Effector memory CD4-positive, alpha-beta T cell (primary cell): ENCODE results near the gene FAM107B.

ENCODE experiments used
- DNase-seq, 3 donors: peaks; one replicate each; pipeline ENCODE4 v3.0.0-alpha.2; 2020
- H3K27ac ChIP-seq: 2 replicates; pipeline ENCODE4 v1.7.0; 2013; ENCODE audit warnings: mild to moderate bottlenecking, low read length, moderate library complexity; ENCODE audit not compliant: insufficient read depth, poor library complexity, severe bottlenecking
- H3K27me3 ChIP-seq: replicated peaks from 2 replicates; pipeline ENCODE4 v1.7.0; 2013; ENCODE audit warnings: mild to moderate bottlenecking, low read length; ENCODE audit not compliant: insufficient read depth, control insufficient read depth, poor library complexity, severe bottlenecking
- H3K36me3 ChIP-seq: 2 replicates; pipeline ENCODE4 v1.7.0; 2013; ENCODE audit warnings: mild to moderate bottlenecking, low read length, moderate library complexity; ENCODE audit not compliant: control insufficient read depth, insufficient read depth
- H3K4me1 ChIP-seq: 2 replicates; pipeline ENCODE4 v1.7.0; 2013; ENCODE audit warnings: low read length, mild to moderate bottlenecking; ENCODE audit not compliant: control insufficient read depth, insufficient read depth, poor library complexity, severe bottlenecking
- H3K4me3 ChIP-seq: 2 replicates; pipeline ENCODE4 v1.7.0; 2013; ENCODE audit warnings: low read length, low read depth, mild to moderate bottlenecking; ENCODE audit not compliant: insufficient read depth, poor library complexity, severe bottlenecking
- H3K9me3 ChIP-seq: 2 replicates; pipeline ENCODE4 v1.7.0; 2013; ENCODE audit warnings: mild to moderate bottlenecking, low read length, moderate library complexity; ENCODE audit not compliant: control insufficient read depth

FAM107B gene

GRCh38 chr10:14523286-14523685, 251.4 kb downstream of the FAM107B start:
- DNase-seq, result no peak
- peaks cover 67% of the 10 kb centered on the region for H3K36me3 ChIP-seq
- H3K4me1 ChIP-seq, result peaks cover 5% of the 10 kb centered on the region
- no peak overlapping the region for H3K4me3 ChIP-seq
- H3K27ac ChIP-seq, result no peak overlapping the region
- H3K9me3 ChIP-seq, result no peaks in the 10 kb centered on the region
- no peaks in the 10 kb centered on the region for H3K27me3 ChIP-seq

GRCh38 chr10:14519785-14520184, 254.9 kb downstream of the FAM107B start:
- Histone ChIP-seq H3K27ac (no peak overlapping the region), H3K4me1 (no peaks in the 10 kb centered on the region), H3K36me3 (peaks cover 52% of the 10 kb centered on the region), H3K9me3 (no peaks in the 10 kb centered on the region), H3K4me3 (no peak overlapping the region), H3K27me3 (no peaks in the 10 kb centered on the region)
- DNase-seq, result no peak

DNA sequence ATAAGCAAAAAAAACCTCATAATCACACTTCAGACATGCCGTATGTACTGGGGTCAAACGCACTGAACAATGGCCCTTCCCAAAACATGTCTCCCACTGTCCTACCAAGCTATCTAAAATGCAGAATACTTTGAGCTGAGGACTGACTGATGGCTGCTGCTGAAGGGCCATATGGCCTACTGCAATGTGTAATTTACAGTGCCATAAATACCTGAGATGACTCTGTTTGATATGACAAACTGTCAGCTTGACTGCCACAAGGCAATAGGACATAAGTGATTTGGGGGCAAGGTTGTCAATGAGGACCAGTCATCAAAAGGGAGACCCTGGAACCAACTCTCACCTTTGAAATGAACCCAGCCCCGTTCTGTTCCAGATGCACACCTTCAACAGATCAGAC, 256.5 kb downstream of the FAM107B start:
- Histone ChIP-seq H3K9me3 (no peaks in the 10 kb centered on the region), H3K4me1 (no peaks in the 10 kb centered on the region), H3K27me3 (no peaks in the 10 kb centered on the region), H3K4me3 (no peak overlapping the region), H3K36me3 (peaks cover 49% of the 10 kb centered on the region), H3K27ac (no peak overlapping the region)
- DNase-seq, result no peak

- Histone ChIP-seq H3K4me3 (no peak overlapping the region), H3K4me1 (peaks cover under 1% of the 10 kb centered on the region), H3K9me3 (no peaks in the 10 kb centered on the region), H3K27ac (peak overlapping the region; percentile 3), H3K27me3 (no peaks in the 10 kb centered on the region), H3K36me3 (peaks cover 35% of the 10 kb centered on the region)
- DNase-seq, result no peak
These were observed 261.6 kb downstream of the FAM107B start for GRCh38 chr10:14513123-14513522.

DNA sequence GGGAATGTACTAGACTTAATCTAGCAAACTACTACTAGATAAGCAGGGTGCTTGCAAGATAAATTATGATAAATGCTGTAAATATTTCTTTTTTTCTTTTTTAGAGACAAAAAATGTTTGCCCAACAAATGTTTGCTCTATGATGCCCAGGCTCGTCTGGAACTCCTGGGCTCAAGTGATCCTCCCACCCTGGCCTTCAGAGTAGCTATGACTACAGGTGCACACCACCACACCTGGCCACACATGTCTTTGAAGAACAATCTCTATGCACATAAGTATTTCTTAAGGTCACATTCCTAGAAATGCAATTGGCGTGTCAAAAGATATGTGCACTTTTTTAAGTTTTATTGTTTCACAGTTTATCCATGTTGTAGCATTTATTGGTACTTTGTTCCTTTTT, 264.4 kb downstream of the FAM107B start:
- H3K4me3 ChIP-seq, result no peak overlapping the region
- H3K27ac ChIP-seq, result no peak overlapping the region
- H3K36me3 ChIP-seq, result peaks cover 31% of the 10 kb centered on the region
- no peaks in the 10 kb centered on the region for H3K9me3 ChIP-seq
- H3K4me1 ChIP-seq, result peaks cover 24% of the 10 kb centered on the region
- DNase-seq, result no peak
- no peaks in the 10 kb centered on the region for H3K27me3 ChIP-seq

DNA sequence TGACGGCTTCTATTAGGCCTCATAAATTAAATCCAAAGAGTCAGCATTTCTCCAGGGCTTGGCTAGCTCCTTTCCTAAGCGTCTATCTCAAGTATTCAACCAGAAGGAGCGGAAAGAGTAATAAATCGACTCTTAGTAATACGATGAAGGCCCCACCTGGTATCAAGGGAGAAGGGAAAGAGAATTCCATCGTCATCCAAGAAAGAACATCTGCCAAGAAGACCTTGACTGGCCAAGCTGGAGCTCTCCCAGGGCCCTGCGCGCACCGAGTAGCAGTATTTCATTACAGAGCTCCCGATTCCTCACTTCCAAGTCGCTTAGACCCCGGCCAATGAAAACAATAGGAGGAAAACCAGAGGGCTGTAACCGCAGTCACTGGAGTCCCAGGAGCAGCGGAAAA, 266.0 kb downstream of the FAM107B start:
- no peaks in the 10 kb centered on the region for H3K9me3 ChIP-seq
- peaks cover 31% of the 10 kb centered on the region for H3K36me3 ChIP-seq
- H3K27me3 ChIP-seq, result no peaks in the 10 kb centered on the region
- H3K27ac ChIP-seq, result peak overlapping the region; percentile 72
- H3K4me1 ChIP-seq, result peaks cover 24% of the 10 kb centered on the region
- no peak for DNase-seq
- H3K4me3 ChIP-seq, result no peak overlapping the region

GRCh38 chr10:14507781-14508180, 266.9 kb downstream of the FAM107B start:
- no peak for DNase-seq
- peak overlapping the region; percentile 72 for H3K27ac ChIP-seq

DNA sequence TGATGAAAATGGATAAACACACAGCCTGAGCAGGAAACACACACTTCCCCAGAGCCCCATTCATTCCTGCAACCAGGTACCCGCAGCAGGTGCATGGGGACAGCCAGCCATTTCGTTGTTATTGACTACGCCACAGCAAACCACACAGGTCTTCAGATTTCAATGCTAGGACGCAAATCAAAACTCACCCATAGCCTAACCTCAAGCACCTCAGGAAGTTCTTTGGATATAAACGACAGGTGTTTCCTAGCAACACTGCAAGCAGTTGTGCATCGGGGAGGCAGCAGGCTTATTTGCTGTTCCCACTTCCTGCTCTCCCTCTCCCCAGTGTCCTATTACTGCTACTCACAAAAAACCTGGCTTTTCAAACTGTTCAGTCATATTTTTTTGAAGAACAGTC, 267.5 kb downstream of the FAM107B start:
- peak overlapping the region; percentile 72 for H3K27ac ChIP-seq
- no peaks in the 10 kb centered on the region for H3K9me3 ChIP-seq
- H3K27me3 ChIP-seq, result no peaks in the 10 kb centered on the region
- peak overlapping the region; percentile 6 for H3K4me3 ChIP-seq
- H3K4me1 ChIP-seq, result peaks cover 24% of the 10 kb centered on the region
- peak; percentile 16 to 64 (median 39) for DNase-seq
- H3K36me3 ChIP-seq, result peaks cover 22% of the 10 kb centered on the region

More at GRCh38 chr10:14507781-14508180, 266.9 kb downstream of the FAM107B start:
- H3K27me3 ChIP-seq, result no peaks in the 10 kb centered on the region
- H3K9me3 ChIP-seq, result no peaks in the 10 kb centered on the region
- H3K4me3 ChIP-seq, result no peak overlapping the region
- peaks cover 24% of the 10 kb centered on the region for H3K4me1 ChIP-seq
- H3K36me3 ChIP-seq, result peaks cover 25% of the 10 kb centered on the region

GRCh38 chr10:14502431-14502830, 272.3 kb downstream of the FAM107B start:
- no peak overlapping the region for H3K4me3 ChIP-seq
- no peak overlapping the region for H3K27ac ChIP-seq
- no peaks in the 10 kb centered on the region for H3K36me3 ChIP-seq
- peaks cover 18% of the 10 kb centered on the region for H3K4me1 ChIP-seq
- DNase-seq, result no peak
- no peaks in the 10 kb centered on the region for H3K27me3 ChIP-seq
- H3K9me3 ChIP-seq, result no peaks in the 10 kb centered on the region

DNA sequence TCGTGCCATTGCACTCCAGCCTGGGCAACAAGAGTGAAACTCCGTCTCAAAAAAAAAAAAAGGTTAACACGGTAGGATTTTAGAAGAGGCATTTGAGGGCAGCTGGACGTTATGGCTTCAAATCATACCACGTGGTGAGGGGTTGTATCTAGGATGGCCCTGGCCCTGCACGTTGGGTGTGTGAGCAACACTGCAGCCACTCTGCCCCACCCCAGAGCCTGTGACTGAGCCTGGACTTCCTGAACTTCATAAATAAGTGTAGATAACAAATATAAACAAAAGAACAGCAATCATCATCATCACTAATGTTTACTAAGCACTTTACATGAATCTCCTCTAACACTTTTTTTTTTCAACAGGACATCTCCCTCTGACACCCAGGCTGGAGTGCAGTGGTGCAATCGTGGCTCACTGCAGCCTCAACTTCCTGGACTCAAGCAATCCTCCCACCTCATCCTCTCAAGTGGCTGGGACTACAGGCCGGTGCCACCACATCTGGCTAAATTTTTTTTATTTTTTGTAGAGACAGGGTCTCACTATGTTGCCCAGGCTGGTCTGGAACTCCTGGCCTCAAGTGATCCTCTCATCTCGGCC, 274.4 kb downstream of the FAM107B start:
- Histone ChIP-seq H3K27ac (no peak overlapping the region), H3K4me1 (no peaks in the 10 kb centered on the region), H3K27me3 (no peaks in the 10 kb centered on the region), H3K4me3 (no peak overlapping the region), H3K9me3 (no peaks in the 10 kb centered on the region), H3K36me3 (no peaks in the 10 kb centered on the region)
- DNase-seq, result no peak
